Measurements from ENCODE around the gene KRTAP5-2. TPM values are rescaled to one million over a fixed set of nuclear protein-coding genes. Genes with fewer than 3 reads are reported as not detected.

KRTAP5-2 gene
- total and polyA plus RNA-seq, 2 of the 8 experiments (the other 6 are each of a cell fraction or from before 2014, with no cell fraction given) = not detected

- Histone ChIP-seq H2AFZ (ENCODE audit: low read length) (no peak overlapping the region), H3K9me3 (ENCODE audit: insufficient read depth in 2 of 2, low read depth in 1 of 2, low read length in 1 of 2) (no peaks in the 10 kb centered on the region), H3K14ac (ENCODE audit: insufficient read length) (no peak overlapping the region), H3K4me1 (replicated peaks in 1 of 4; ENCODE audit: control insufficient read depth in 3 of 4, insufficient read depth in 4 of 4, low read length in 3 of 4) (peaks cover 0 to 51% (median 34%) of the 10 kb centered on the region in 4 experiments; a peak in 6 of 7 replicates), H3K23ac (ENCODE audit: insufficient read length) (no peak overlapping the region), H3K4me3 (ENCODE audit: extremely low read depth in 1 of 4, insufficient read depth in 2 of 4, low read depth in 3 of 4, low read length in 4 of 4) (peak overlapping the region; percentile 23 to 63 (median 34); a peak in 6 of 8 replicates), H3K79me1 (ENCODE audit: low read depth, low read length) (no peaks in the 10 kb centered on the region), H2AK5ac (ENCODE audit: low read depth, low read length) (no peak overlapping the region), H2BK120ac (replicated peaks; ENCODE audit: low read depth, low read length) (no peak overlapping the region), H3K4ac (replicated peaks; ENCODE audit: insufficient read length, low read depth, low read length) (no peak overlapping the region), H3K27ac (ENCODE audit: low read depth, low read length) (no peak overlapping the region), H4K91ac (replicated peaks; ENCODE audit: insufficient read length, low read length) (no peak overlapping the region), H3K79me2 (ENCODE audit: control insufficient read depth in 1 of 2, insufficient read depth in 2 of 2, low read length in 2 of 2) (no peaks in the 10 kb centered on the region), H4K5ac (ENCODE audit: insufficient read length, low read depth, low read length) (no peak overlapping the region), H3K36me3 (ENCODE audit: control insufficient read depth in 2 of 4, insufficient read depth in 4 of 4, low read length in 3 of 4) (no peaks in the 10 kb centered on the region), H2BK15ac (ENCODE audit: low read length) (no peak overlapping the region), H3K56ac (replicated peaks; ENCODE audit: insufficient read length, low read depth, low read length) (no peak overlapping the region), H4K8ac (ENCODE audit: extremely low read depth, insufficient read depth, low read length) (no peak overlapping the region), H2BK12ac (ENCODE audit: low read depth, low read length) (no peak overlapping the region), H2BK20ac (ENCODE audit: low read length) (no peak overlapping the region), H3K4me2 (ENCODE audit: insufficient read depth in 1 of 2, low read depth in 2 of 2, low read length in 2 of 2) (peak overlapping the region; percentile 53 to 83), H4K20me1 (replicated peaks in 1 of 2; ENCODE audit: control insufficient read depth in 1 of 2, insufficient read depth in 2 of 2, low read length in 2 of 2) (peaks cover 4 to 20% of the 10 kb centered on the region in 2 experiments), H2BK5ac (ENCODE audit: low read depth, low read length) (no peak overlapping the region), H3K23me2 (ENCODE audit: low read depth, low read length) (no peaks in the 10 kb centered on the region; the same call in 1 of the 2 replicates), H3K27me3 (replicated peaks in 1 of 4; ENCODE audit: control insufficient read depth in 3 of 4, extremely low read depth in 1 of 4, insufficient read depth in 3 of 4, low read length in 3 of 4) (peaks cover 18 to 54% (median 49%) of the 10 kb centered on the region in 4 experiments), H3K9ac (replicated peaks in 1 of 4; ENCODE audit: extremely low read depth in 1 of 4, low read depth in 3 of 4, low read length in 3 of 4) (no peak overlapping the region), H3K18ac (ENCODE audit: extremely low read depth, low read length) (no peak overlapping the region)
- DNase-seq (ENCODE audit: low read depth in 1 of 2, low spot score in 2 of 2) = no peak
- ChIA-PET CTCF (ENCODE audit: partially characterized antibody) (interaction anchor here (0.7 to 9.1 kb wide), 3 partner anchors 15 to 412 kb away, joined by 3 to 140 read pairs (median 100); no protein-coding TSS in a partner anchor), POLR2A (ENCODE audit: partially characterized antibody) (interaction anchor here (1.0 to 6.9 kb wide), 3 partner anchors 10 to 24 kb away, joined by 3 to 58 read pairs (median 9); no protein-coding TSS in a partner anchor)
- no peak for FAIRE-seq
- TF ChIP-seq SUZ12 (IDR thresholded peaks at IDR 0.05; ENCODE audit: low read length) (no peak), CHD1 (IDR thresholded peaks at IDR 0.05; ENCODE audit: low read depth, low read length) (no peak), E2F6 (IDR thresholded peaks at IDR 0.05) (no peak), CTBP2 (IDR thresholded peaks at IDR 0.05; ENCODE audit: borderline replicate concordance, insufficient read depth, insufficient read length, low read length) (no peak), RXRA (IDR thresholded peaks at IDR 0.05; ENCODE audit: insufficient read depth, low read depth, low read length) (no peak), GABPA (IDR thresholded peaks at IDR 0.05; ENCODE audit: borderline replicate concordance, insufficient read depth, low read length) (no peak), CBX5 (IDR thresholded peaks at IDR 0.05; ENCODE audit: low read depth, low read length) (no peak), SP2 (IDR thresholded peaks at IDR 0.05; ENCODE audit: low read length) (no peak)
- WGBS, 2 experiments (ENCODE audit: extremely low coverage in 1 of 2, insufficient coverage in 1 of 2, insufficient read length in 1 of 2, insufficient replicate concordance in 2 of 2, low coverage in 1 of 2, low lambda C conversion rate in 2 of 2, missing lambda C conversion rate in 1 of 2) = no CpG with 5 or more reads among the region's 91 CpGs
Observed at GRCh38 chr11:1571760-1572196, 26.3 kb downstream of the KRTAP5-2 start.

Data from H1 (cell line).